Measurements from ENCODE around the gene SYT1.

SYT1 gene

GRCh38 chr12:78914859-78915331 lies 50.3 kb downstream of the SYT1 start:
- no peak for TF ChIP-seq POLR2AphosphoS5 (IDR thresholded peaks at IDR 0.05; ENCODE audit: low read depth, low read length)
- DNase-seq (ENCODE audit: insufficient read length), result no peak
- FAIRE-seq, result no peak

GRCh38 chr12:78916845-78917480 lies 52.4 kb downstream of the SYT1 start:
- DNase-seq (ENCODE audit: insufficient read length), result no peak
- no peak for TF ChIP-seq POLR2A (IDR thresholded peaks at IDR 0.05; ENCODE audit: low read depth, low read length)
- no peak for TF ChIP-seq POLR2AphosphoS5 (IDR thresholded peaks at IDR 0.05; ENCODE audit: low read depth, low read length)
- TF ChIP-seq TAF1 (IDR thresholded peaks at IDR 0.05; ENCODE audit: borderline replicate concordance, low read depth, low read length), result no peak
- FAIRE-seq, result no peak

GRCh38 chr12:78917513-78917912 lies 52.9 kb downstream of the SYT1 start:
- TF ChIP-seq TAF1 (IDR thresholded peaks at IDR 0.05; ENCODE audit: borderline replicate concordance, low read depth, low read length), result no peak
- no peak for TF ChIP-seq POLR2A (IDR thresholded peaks at IDR 0.05; ENCODE audit: low read depth, low read length)
- no peak for TF ChIP-seq POLR2AphosphoS5 (IDR thresholded peaks at IDR 0.05; ENCODE audit: low read depth, low read length)
- FAIRE-seq (no peak), DNase-seq (ENCODE audit: insufficient read length) (no peak)

- FAIRE-seq (no peak), DNase-seq (ENCODE audit: insufficient read length) (no peak)
- TF ChIP-seq POLR2A (IDR thresholded peaks at IDR 0.05; ENCODE audit: low read depth, low read length) (no peak), POLR2AphosphoS5 (IDR thresholded peaks at IDR 0.05; ENCODE audit: low read depth, low read length) (no peak), TAF1 (IDR thresholded peaks at IDR 0.05; ENCODE audit: borderline replicate concordance, low read depth, low read length) (no peak)
These were observed 53.7 kb downstream of the SYT1 start for GRCh38 chr12:78918268-78918667.

GRCh38 chr12:78928200-78929074 lies 63.9 kb downstream of the SYT1 start:
- TF ChIP-seq POLR2AphosphoS5 (IDR thresholded peaks at IDR 0.05; ENCODE audit: low read depth, low read length), result no peak
- no peak for TF ChIP-seq TAF1 (IDR thresholded peaks at IDR 0.05; ENCODE audit: borderline replicate concordance, low read depth, low read length)
- no peak for TF ChIP-seq POLR2A (IDR thresholded peaks at IDR 0.05; ENCODE audit: low read depth, low read length)
- no peak for DNase-seq (ENCODE audit: insufficient read length)
- no peak for FAIRE-seq

- no peak for TF ChIP-seq TAF1 (IDR thresholded peaks at IDR 0.05; ENCODE audit: borderline replicate concordance, low read depth, low read length)
- TF ChIP-seq POLR2A (IDR thresholded peaks at IDR 0.05; ENCODE audit: low read depth, low read length), result no peak
- TF ChIP-seq POLR2AphosphoS5 (IDR thresholded peaks at IDR 0.05; ENCODE audit: low read depth, low read length), result no peak
- no peak for DNase-seq (ENCODE audit: insufficient read length)
- no peak for FAIRE-seq
These were observed 64.5 kb downstream of the SYT1 start for GRCh38 chr12:78929075-78929418.

- FAIRE-seq (no peak), DNase-seq (ENCODE audit: insufficient read length) (no peak)
- no peak for TF ChIP-seq POLR2AphosphoS5 (IDR thresholded peaks at IDR 0.05; ENCODE audit: low read depth, low read length)
- no peak for TF ChIP-seq TAF1 (IDR thresholded peaks at IDR 0.05; ENCODE audit: borderline replicate concordance, low read depth, low read length)
- no peak for TF ChIP-seq POLR2A (IDR thresholded peaks at IDR 0.05; ENCODE audit: low read depth, low read length)
These were observed 67.0 kb downstream of the SYT1 start for GRCh38 chr12:78931466-78931990.

GRCh38 chr12:78933014-78933413 lies 68.4 kb downstream of the SYT1 start:
- TF ChIP-seq POLR2A (IDR thresholded peaks at IDR 0.05; ENCODE audit: low read depth, low read length) (no peak), TAF1 (IDR thresholded peaks at IDR 0.05; ENCODE audit: borderline replicate concordance, low read depth, low read length) (no peak), POLR2AphosphoS5 (IDR thresholded peaks at IDR 0.05; ENCODE audit: low read depth, low read length) (no peak)
- DNase-seq (ENCODE audit: insufficient read length), result no peak
- no peak for FAIRE-seq

GRCh38 chr12:78938341-78939084 lies 73.9 kb downstream of the SYT1 start:
- DNase-seq (ENCODE audit: insufficient read length) (no peak), FAIRE-seq (no peak)

GRCh38 chr12:78949532-78949931 lies 85.0 kb downstream of the SYT1 start:
- DNase-seq (ENCODE audit: insufficient read length), result no peak
- FAIRE-seq, result no peak
- TF ChIP-seq TAF1 (IDR thresholded peaks at IDR 0.05; ENCODE audit: borderline replicate concordance, low read depth, low read length), result no peak
- TF ChIP-seq POLR2A (IDR thresholded peaks at IDR 0.05; ENCODE audit: low read depth, low read length), result no peak
- TF ChIP-seq POLR2AphosphoS5 (IDR thresholded peaks at IDR 0.05; ENCODE audit: low read depth, low read length), result no peak

More at GRCh38 chr12:78938341-78939084, 73.9 kb downstream of the SYT1 start:
- no peak for TF ChIP-seq POLR2AphosphoS5 (IDR thresholded peaks at IDR 0.05; ENCODE audit: low read depth, low read length)
- no peak for TF ChIP-seq POLR2A (IDR thresholded peaks at IDR 0.05; ENCODE audit: low read depth, low read length)
- TF ChIP-seq TAF1 (IDR thresholded peaks at IDR 0.05; ENCODE audit: borderline replicate concordance, low read depth, low read length), result no peak

Data from GM12892 (cell line).